ENCODE data around the gene CFLAR. TPM values are rescaled to one million over a fixed set of nuclear protein-coding genes. Genes with fewer than 3 reads are reported as not detected.

Gene CFLAR
- total RNA-seq, 1 experiment from 2014 or later, result 7.6 TPM

- no peak overlapping the region for H2BK5ac ChIP-seq (ENCODE audit: insufficient read length, low read length)
- H3K4me2 ChIP-seq (ENCODE audit: insufficient read depth, insufficient read length, low read length), result no peak overlapping the region
- Mint-ChIP-seq H3K27me3 (ENCODE audit: low read depth) (no peaks in the 10 kb centered on the region), H3K4me3 (no peak overlapping the region), H3K9me3 (no peaks in the 10 kb centered on the region), H3K27ac (no peak overlapping the region), H3K36me3 (ENCODE audit: insufficient read depth in 1 of 3, low read depth in 3 of 3) (peaks cover 0 to 6% (median 3%) of the 10 kb centered on the region in 3 experiments; a peak in 2 of 7 replicates), H3K4me1 (peaks cover 5 to 17% of the 10 kb centered on the region in 2 experiments)
- H2AK5ac ChIP-seq (ENCODE audit: insufficient read length, low read length), result no peak overlapping the region
- H3K23me2 ChIP-seq (ENCODE audit: insufficient read length, low read depth, low read length, poor library complexity, severe bottlenecking), result no peaks in the 10 kb centered on the region
- no peak overlapping the region for H4K91ac ChIP-seq (ENCODE audit: insufficient read length, low read depth, low read length)
- peaks cover 3% of the 10 kb centered on the region; the same call in 1 of the 2 replicates for H3K4me1 ChIP-seq (ENCODE audit: insufficient read depth, low read length)
- H3K27ac ChIP-seq (ENCODE audit: insufficient read length, low read depth, low read length), result no peak overlapping the region
- no peak overlapping the region for H3K9ac ChIP-seq (ENCODE audit: extremely low read depth, insufficient read length, low read length)
- WGBS (ENCODE audit: extremely low coverage, insufficient read length, low lambda C conversion rate), result no CpG with 5 or more reads among the region's 1 CpG
- H2BK15ac ChIP-seq (ENCODE audit: low read depth, low read length), result no peak overlapping the region
- H3K18ac ChIP-seq (ENCODE audit: insufficient read length, low read depth, low read length), result no peak overlapping the region
- no peak overlapping the region for H2BK12ac ChIP-seq (ENCODE audit: insufficient read length, low read depth, low read length)
- H4K8ac ChIP-seq (replicated peaks; ENCODE audit: insufficient read length, low read depth, low read length), result no peak overlapping the region
- no peak overlapping the region for H3K56ac ChIP-seq (ENCODE audit: insufficient read length, low read depth, low read length)
- H3K4ac ChIP-seq (ENCODE audit: low read depth, low read length), result no peak overlapping the region
- no peak overlapping the region for H2AFZ ChIP-seq (ENCODE audit: low read length)
- TF ChIP-seq CTCF (conservative IDR thresholded peaks at IDR 0.05), result no peak
- no peaks in the 10 kb centered on the region for H3K79me2 ChIP-seq (ENCODE audit: insufficient read depth, low read length)
- no peak overlapping the region for H2BK120ac ChIP-seq (ENCODE audit: low read depth, low read length, poor library complexity, severe bottlenecking)
- no peaks in the 10 kb centered on the region for H3K27me3 ChIP-seq (ENCODE audit: insufficient read depth, low read length)
- no peak overlapping the region for H4K5ac ChIP-seq (ENCODE audit: insufficient read length, low read depth, low read length)
- no peak overlapping the region for H2BK20ac ChIP-seq (ENCODE audit: low read depth, low read length, poor library complexity, severe bottlenecking)
- no peak overlapping the region for H3T11ph ChIP-seq (ENCODE audit: low read length)
- H3K79me1 ChIP-seq (ENCODE audit: insufficient read depth, low read depth, low read length, poor library complexity, severe bottlenecking), result no peaks in the 10 kb centered on the region
- no peak overlapping the region for H3K14ac ChIP-seq (ENCODE audit: insufficient read depth, low read length)
- no peaks in the 10 kb centered on the region for H4K20me1 ChIP-seq (ENCODE audit: control insufficient read depth, insufficient read depth, insufficient read length)
- DNase-seq, result no peak
- H3K23ac ChIP-seq (ENCODE audit: insufficient read length, low read depth, low read length), result no peak overlapping the region
- no peaks in the 10 kb centered on the region for H3K9me3 ChIP-seq (ENCODE audit: control insufficient read depth, low read depth, low read length)
These were observed 32.5 kb downstream of the CFLAR start for GRCh38 chr2:201148434-201148990.

Data from H9 (cell line).